Mucosa of descending colon (tissue), 3 donors: ENCODE results near the gene ABTB2. TPM values are rescaled to one million over a fixed set of nuclear protein-coding genes. Genes with fewer than 3 reads are reported as not detected.

ENCODE experiments used
- ATAC-seq: fragments of 200-7000 bp; cut with Tn5 transposase; one replicate; pipeline ENCODE4 v1.9.1; 2020; ENCODE audit warnings: mild to moderate bottlenecking, moderate library complexity
- DNase-seq, 3 donors: peaks; one replicate each; pipeline ENCODE4 v3.0.0-alpha.2; 2020
- H3K36me3 ChIP-seq: fragments of 200-600 bp; one replicate; pipeline ENCODE4 v1.8.0; 2021; ENCODE audit warnings: low read depth, mild to moderate bottlenecking
- H3K4me1 ChIP-seq: fragments of 200-600 bp; one replicate; pipeline ENCODE4 v1.8.0; 2021; ENCODE audit warnings: low read depth, mild to moderate bottlenecking
- H3K4me3 ChIP-seq: fragments of 200-600 bp; one replicate; pipeline ENCODE4 v1.8.0; 2021; ENCODE audit warnings: mild to moderate bottlenecking
- H3K9me3 ChIP-seq: fragments of 200-600 bp; one replicate; pipeline ENCODE4 v1.8.0; 2021; ENCODE audit warnings: mild to moderate bottlenecking
- CTCF ChIP-seq: fragments of 200-600 bp; IDR thresholded peaks from one replicate; pipeline ENCODE4 v1.8.0; 2022; ENCODE audit warnings: antibody characterized with exemption, mild to moderate bottlenecking
- intact Hi-C, 2 donors: fragments of 100-400 bp; cut with DNase I in 1 of 2; cut with micrococcal nuclease in 1 of 2; formaldehyde crosslinking; loops; one replicate each; pipeline versions ENCODE4 v1.11.0 to v1.11.1; 2022; cut with DNase I, micrococcal nuclease
- total RNA-seq, 3 donors: library from RNA; stranded (reverse); fragmentation: NEBNext Ultra II Directional in 2 of 3; extraction: Animal tissue kit (Norgen Biotek cat#: 25700) in 2 of 3; gene quantifications; one replicate each; pipeline versions ENCODE4 v1.2.1 to v1.2.4, GENCODE V29; 2021 to 2023
- donor health status: DM: no; HTN: no; CAD: no; lungs with moderate emphysema.
- donor health status: DM: no; HTN: no; CAD: no.
- donor health status: DM: no; HTN: yes; CAD: no.

The ABTB2 gene
- total RNA-seq, 3 donors from 2014 or later, result 12.8 to 16.8 (median 14.3) TPM

DNA sequence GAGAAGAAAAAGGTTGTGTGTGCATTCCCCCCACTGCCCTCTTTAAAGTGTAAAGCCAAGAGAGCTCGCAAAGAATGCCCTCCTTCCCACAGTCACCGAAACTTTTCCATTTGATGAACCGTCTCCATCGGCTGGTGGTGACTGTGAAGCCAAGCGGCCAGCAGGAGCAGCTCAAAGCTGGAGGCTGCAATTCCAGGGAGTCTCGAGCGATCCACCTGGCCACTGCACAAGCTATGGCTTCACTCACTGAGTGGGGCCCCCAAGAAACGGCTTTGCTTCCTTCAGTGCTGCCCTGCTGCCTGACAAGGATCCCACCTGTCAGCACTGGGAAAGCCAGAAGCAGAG lies 117.7 kb downstream of the ABTB2 start:
- no peak for DNase-seq
- TF ChIP-seq CTCF, result no peak
- Histone ChIP-seq H3K4me3 (no peak overlapping the region), H3K4me1 (peaks cover 28% of the 10 kb centered on the region), H3K9me3 (no peaks in the 10 kb centered on the region), H3K36me3 (no peaks in the 10 kb centered on the region)
- no peak for ATAC-seq
- intact Hi-C loops, result no loop called here

GRCh38 chr11:34239465-34240149 lies 118.2 kb downstream of the ABTB2 start:
- no peaks in the 10 kb centered on the region for H3K9me3 ChIP-seq
- ATAC-seq (no peak), DNase-seq (no peak)
- intact Hi-C loops, result no loop called here
- H3K4me3 ChIP-seq, result no peak overlapping the region
- TF ChIP-seq CTCF, result no peak
- H3K36me3 ChIP-seq, result no peaks in the 10 kb centered on the region
- H3K4me1 ChIP-seq, result peaks cover 28% of the 10 kb centered on the region

GRCh38 chr11:34238966-34239365 lies 118.8 kb downstream of the ABTB2 start:
- TF ChIP-seq CTCF, result no peak
- ATAC-seq (no peak), DNase-seq (no peak)
- Histone ChIP-seq H3K4me1 (peaks cover 27% of the 10 kb centered on the region), H3K4me3 (no peak overlapping the region), H3K9me3 (no peaks in the 10 kb centered on the region), H3K36me3 (no peaks in the 10 kb centered on the region)
- intact Hi-C loops, result no loop called here

- DNase-seq (no peak), ATAC-seq (no peak)
- Histone ChIP-seq H3K4me3 (no peak overlapping the region), H3K36me3 (no peaks in the 10 kb centered on the region), H3K9me3 (no peaks in the 10 kb centered on the region), H3K4me1 (peaks cover 26% of the 10 kb centered on the region)
- intact Hi-C loops, result no loop called here
- no peak for TF ChIP-seq CTCF
These were observed 119.3 kb downstream of the ABTB2 start for GRCh38 chr11:34238533-34238932.

GRCh38 chr11:34236572-34236971 lies 121.2 kb downstream of the ABTB2 start:
- H3K4me3 ChIP-seq, result no peak overlapping the region
- H3K36me3 ChIP-seq, result no peaks in the 10 kb centered on the region
- H3K4me1 ChIP-seq, result peaks cover 17% of the 10 kb centered on the region
- intact Hi-C loops, result no loop called here
- no peak for ATAC-seq
- no peak for TF ChIP-seq CTCF
- H3K9me3 ChIP-seq, result no peaks in the 10 kb centered on the region
- no peak for DNase-seq

DNA sequence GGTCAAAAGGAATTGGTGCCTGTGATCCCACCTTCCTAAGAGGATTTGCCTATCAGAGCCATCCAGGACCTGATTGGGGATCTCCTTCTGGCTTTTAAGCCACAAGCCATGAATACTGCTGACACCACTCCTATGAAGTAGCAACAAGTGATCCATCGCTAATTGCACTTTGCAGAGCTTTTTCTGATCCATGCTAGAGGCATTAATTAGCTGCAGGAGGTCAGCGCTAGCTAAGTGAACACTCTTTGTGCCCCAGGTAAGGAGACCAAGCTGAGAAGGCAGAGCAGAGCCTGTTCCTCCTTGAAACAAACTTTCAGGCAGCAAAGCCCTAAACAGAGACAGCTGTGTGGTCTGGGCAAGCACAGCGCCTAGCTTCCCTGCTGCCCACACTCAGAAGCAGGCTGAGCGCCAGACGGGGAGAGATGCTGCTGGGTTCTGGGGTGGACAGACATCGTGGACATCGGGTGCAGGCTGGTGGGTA lies 122.2 kb downstream of the ABTB2 start:
- no peaks in the 10 kb centered on the region for H3K36me3 ChIP-seq
- intact Hi-C loops, result no loop called here
- H3K4me1 ChIP-seq, result peaks cover 17% of the 10 kb centered on the region
- no peak for DNase-seq
- no peak for ATAC-seq
- H3K4me3 ChIP-seq, result no peak overlapping the region
- TF ChIP-seq CTCF, result no peak
- H3K9me3 ChIP-seq, result no peaks in the 10 kb centered on the region
